HEK293T (cell line): ENCODE measurements around the gene FN1.

Experiments
- ARNT ChIP-seq: fragments of 450-650 bp; IDR thresholded peaks from 2 replicates; pipeline ENCODE4 v1.6.1; 2017; ENCODE audit warnings: mild to moderate bottlenecking
- CTBP1 ChIP-seq: fragments of 450-650 bp; IDR thresholded peaks from 2 replicates; pipeline ENCODE4 v1.6.1; 2016; ENCODE audit warnings: borderline replicate concordance
- FOXA1 ChIP-seq: fragments of 450-650 bp; IDR thresholded peaks from 2 replicates; pipeline ENCODE4 v1.6.1; 2016; ENCODE audit warnings: mild to moderate bottlenecking
- FOXM1 ChIP-seq: fragments of 450-650 bp; IDR thresholded peaks from 2 replicates; pipeline ENCODE4 v1.6.1; 2017; ENCODE audit warnings: mild to moderate bottlenecking, borderline replicate concordance
- LEF1 ChIP-seq: fragments of 450-650 bp; IDR thresholded peaks from 2 replicates; pipeline ENCODE4 v1.6.1; 2017; ENCODE audit warnings: mild to moderate bottlenecking, borderline replicate concordance
- TARDBP ChIP-seq: fragments of 450-650 bp; IDR thresholded peaks from 2 replicates; pipeline ENCODE4 v1.6.1; 2016
- TF ChIP-seq, protein P1 (sequence below): fragments of 450-650 bp; IDR thresholded peaks from 2 replicates; pipeline ENCODE4 v1.6.1; 2016

DNA sequence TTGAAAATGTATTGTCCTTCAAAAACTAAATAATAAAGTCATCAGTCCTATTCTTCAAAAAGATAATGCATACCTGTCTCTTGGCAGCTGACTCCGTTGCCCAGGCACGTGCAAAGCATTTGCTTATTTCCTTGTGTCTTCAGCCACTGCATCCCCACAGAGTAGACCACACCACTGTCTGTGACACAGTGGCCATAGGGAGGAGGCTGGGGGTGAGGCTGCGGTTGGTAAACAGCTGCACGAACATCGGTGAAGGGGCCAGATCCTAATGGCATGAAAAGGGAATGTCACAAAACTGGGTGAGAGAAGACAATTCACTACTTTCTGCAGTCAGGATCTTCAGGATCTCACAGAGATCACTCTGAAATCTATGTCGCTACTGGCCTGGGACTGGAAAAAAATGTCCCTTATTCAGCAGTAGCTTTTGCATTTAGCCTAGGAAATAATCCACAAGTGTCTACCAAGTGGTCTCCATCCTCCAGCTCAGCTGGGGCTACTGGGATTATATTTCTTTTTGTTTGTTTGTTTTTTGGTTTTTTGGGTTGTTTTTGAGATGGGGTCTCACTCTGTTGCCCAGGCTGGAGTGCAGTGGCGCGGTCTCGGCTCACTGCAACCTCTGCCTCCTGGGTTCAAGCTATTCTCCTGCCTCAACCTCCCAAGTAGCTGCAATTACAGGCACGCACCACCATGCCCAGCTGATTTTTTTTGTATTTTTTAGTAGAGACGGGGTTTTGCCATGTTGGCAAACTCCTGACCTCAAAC, 10.7 kb downstream of the FN1 start:
- no peak for TF ChIP-seq CTBP1
- TF ChIP-seq, protein P1, sequence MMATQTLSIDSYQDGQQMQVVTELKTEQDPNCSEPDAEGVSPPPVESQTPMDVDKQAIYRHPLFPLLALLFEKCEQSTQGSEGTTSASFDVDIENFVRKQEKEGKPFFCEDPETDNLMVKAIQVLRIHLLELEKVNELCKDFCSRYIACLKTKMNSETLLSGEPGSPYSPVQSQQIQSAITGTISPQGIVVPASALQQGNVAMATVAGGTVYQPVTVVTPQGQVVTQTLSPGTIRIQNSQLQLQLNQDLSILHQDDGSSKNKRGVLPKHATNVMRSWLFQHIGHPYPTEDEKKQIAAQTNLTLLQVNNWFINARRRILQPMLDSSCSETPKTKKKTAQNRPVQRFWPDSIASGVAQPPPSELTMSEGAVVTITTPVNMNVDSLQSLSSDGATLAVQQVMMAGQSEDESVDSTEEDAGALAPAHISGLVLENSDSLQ: no peak
- TF ChIP-seq LEF1: no peak
- no peak for TF ChIP-seq ARNT
- no peak for TF ChIP-seq TARDBP
- TF ChIP-seq FOXM1: no peak
- no peak for TF ChIP-seq FOXA1
